Trophoblast cell (in vitro differentiated cells and primary cell): ENCODE data around the gene IGF2BP3.

Experiments used
- DNase-seq, 2 donors: peaks; one replicate each; pipeline ENCODE4 v3.0.0-alpha.2; 2016
- H2AFZ ChIP-seq: 2 replicates; pipeline ENCODE4 v1.6.1; 2013; ENCODE audit warnings: low read length, moderate library complexity, mild to moderate bottlenecking; ENCODE audit not compliant: insufficient read depth, poor library complexity
- H2AK5ac ChIP-seq: 2 replicates; pipeline ENCODE4 v1.6.1; 2013; ENCODE audit warnings: mild to moderate bottlenecking, low read length
- H2BK120ac ChIP-seq: 2 replicates; pipeline ENCODE4 v1.6.1; 2013; ENCODE audit warnings: low read length, mild to moderate bottlenecking, moderate library complexity; ENCODE audit not compliant: insufficient read depth, poor library complexity
- H2BK12ac ChIP-seq: 2 replicates; pipeline ENCODE4 v1.6.1; 2013; ENCODE audit warnings: mild to moderate bottlenecking, low read length, moderate library complexity
- H2BK5ac ChIP-seq: 2 replicates; pipeline ENCODE4 v1.6.1; 2013; ENCODE audit warnings: low read length, low read depth, moderate library complexity, mild to moderate bottlenecking; ENCODE audit not compliant: poor library complexity
- H3K14ac ChIP-seq: 2 replicates; pipeline ENCODE4 v1.6.1; 2013; ENCODE audit warnings: mild to moderate bottlenecking, low read length
- H3K18ac ChIP-seq: 2 replicates; pipeline ENCODE4 v1.6.1; 2013; ENCODE audit warnings: mild to moderate bottlenecking, low read length
- H3K23ac ChIP-seq: 2 replicates; pipeline ENCODE4 v1.6.1; 2013; ENCODE audit warnings: low read length
- H3K27ac ChIP-seq: 2 replicates; pipeline ENCODE4 v1.5.1; 2013; ENCODE audit warnings: low read depth, mild to moderate bottlenecking, inconsistent platforms, low read length, moderate library complexity
- H3K27me3 ChIP-seq: 2 replicates; pipeline ENCODE4 v1.6.1; 2013; ENCODE audit warnings: inconsistent platforms, mild to moderate bottlenecking, low read length, moderate library complexity; ENCODE audit not compliant: insufficient read depth
- H3K36me3 ChIP-seq, 2 experiments: 1 replicate in 1 of 2; 2 replicates in 1 of 2; pipeline ENCODE4 v1.6.1; 2013; ENCODE audit warnings: low read length in 2 of 2, mild to moderate bottlenecking in 2 of 2, moderate library complexity in 1 of 2; ENCODE audit not compliant: insufficient read depth in 2 of 2, control insufficient read depth in 1 of 2
- H3K4ac ChIP-seq: 2 replicates; pipeline ENCODE4 v1.6.1; 2013; ENCODE audit warnings: low read depth, mild to moderate bottlenecking, low read length, moderate library complexity
- H3K4me1 ChIP-seq, 2 experiments: 1 replicate in 1 of 2; 2 replicates in 1 of 2; pipeline ENCODE4 v1.6.1; 2013; ENCODE audit warnings: low read length in 2 of 2, mild to moderate bottlenecking in 2 of 2, moderate library complexity in 1 of 2; ENCODE audit not compliant: insufficient read depth in 2 of 2, control insufficient read depth in 1 of 2
- H3K4me2 ChIP-seq: 2 replicates; pipeline ENCODE4 v1.6.1; 2013; ENCODE audit warnings: inconsistent platforms, mild to moderate bottlenecking, low read length, moderate library complexity
- H3K4me3 ChIP-seq: 2 replicates; pipeline ENCODE4 v1.5.1; 2013; ENCODE audit warnings: mild to moderate bottlenecking, low read depth, low read length, inconsistent platforms
- H3K79me1 ChIP-seq: one replicate; pipeline ENCODE4 v1.6.1; 2013; ENCODE audit warnings: low read length
- H3K79me2 ChIP-seq: 2 replicates; pipeline ENCODE4 v1.6.1; 2013; ENCODE audit warnings: low read length, mild to moderate bottlenecking; ENCODE audit not compliant: control insufficient read depth, insufficient read depth, poor library complexity
- H3K9ac ChIP-seq: 2 replicates; pipeline ENCODE4 v1.6.1; 2013; ENCODE audit warnings: mild to moderate bottlenecking, low read length
- H3K9me3 ChIP-seq: 2 replicates; pipeline ENCODE4 v1.6.1; 2013; ENCODE audit warnings: low read depth, mild to moderate bottlenecking, control low read depth, inconsistent platforms, low read length; ENCODE audit not compliant: insufficient read depth
- H4K12ac ChIP-seq: 2 replicates; pipeline ENCODE4 v1.6.1; 2013; ENCODE audit warnings: low read depth, mild to moderate bottlenecking, low read length, moderate library complexity
- H4K8ac ChIP-seq: 2 replicates; pipeline ENCODE4 v1.6.1; 2013; ENCODE audit warnings: low read depth, mild to moderate bottlenecking, low read length, moderate library complexity
- H4K91ac ChIP-seq: one replicate; pipeline ENCODE4 v1.6.1; 2013; ENCODE audit warnings: low read depth, mild to moderate bottlenecking, low read length, moderate library complexity
- WGBS: extraction: QIAGEN DNeasy Blood & Tissue Kit; methylation state at CpG from one replicate; pipeline ENCODE4 v1.1.7; 2013; ENCODE audit warnings: missing lambda C conversion rate; ENCODE audit not compliant: insufficient read length, insufficient coverage; ENCODE audit errors: extremely low coverage; 5-methylcytosine and 5-hydroxymethylcytosine counted together

The IGF2BP3 gene

DNA sequence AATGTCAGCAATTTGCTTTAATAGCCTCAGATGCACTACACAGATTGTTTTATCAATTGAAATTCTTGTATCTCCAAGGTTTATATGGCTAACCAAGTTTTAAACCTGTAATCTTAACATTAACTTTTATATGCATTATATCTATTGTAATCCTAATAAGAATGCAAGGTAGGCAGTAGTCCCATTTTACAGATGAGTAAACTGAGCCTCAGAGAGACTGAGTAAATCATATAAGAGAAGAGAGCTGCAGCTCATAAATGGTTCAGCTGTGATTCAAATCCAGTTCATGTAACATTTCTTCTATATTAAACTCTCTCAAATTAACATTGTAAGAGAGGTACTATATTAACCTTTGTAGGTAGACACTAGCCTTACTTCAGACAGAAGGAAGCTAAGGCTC, 127.2 kb downstream of the IGF2BP3 start:
- Histone ChIP-seq H4K91ac (no peak overlapping the region), H2BK12ac (no peak overlapping the region), H3K79me2 (no peaks in the 10 kb centered on the region), H4K12ac (no peak overlapping the region), H3K27me3 (no peaks in the 10 kb centered on the region), H3K27ac (no peak overlapping the region), H3K4me2 (no peak overlapping the region), H2AFZ (no peak overlapping the region), H3K9me3 (no peaks in the 10 kb centered on the region), H3K23ac (no peak overlapping the region), H3K79me1 (no peaks in the 10 kb centered on the region), H3K18ac (no peak overlapping the region), H4K8ac (no peak overlapping the region), H3K36me3 (peaks cover 13 to 18% of the 10 kb centered on the region in 2 experiments), H2BK120ac (no peak overlapping the region), H3K9ac (no peak overlapping the region), H3K14ac (no peak overlapping the region), H3K4ac (no peak overlapping the region), H3K4me1 (peaks cover 3 to 6% of the 10 kb centered on the region in 2 experiments), H2AK5ac (no peak overlapping the region), H3K4me3 (no peak overlapping the region), H2BK5ac (no peak overlapping the region)
- no peak for DNase-seq

- Histone ChIP-seq H2BK120ac (no peak overlapping the region), H2BK12ac (no peak overlapping the region), H4K8ac (no peak overlapping the region), H3K79me2 (no peaks in the 10 kb centered on the region), H3K27ac (no peak overlapping the region), H3K79me1 (no peaks in the 10 kb centered on the region), H3K4me1 (no peaks in the 10 kb centered on the region), H2AK5ac (no peak overlapping the region), H4K12ac (no peak overlapping the region), H3K27me3 (no peaks in the 10 kb centered on the region), H3K36me3 (peaks cover 14 to 22% of the 10 kb centered on the region in 2 experiments), H3K9me3 (no peaks in the 10 kb centered on the region), H3K18ac (no peak overlapping the region), H3K14ac (no peak overlapping the region), H3K4me3 (no peak overlapping the region), H3K4me2 (no peak overlapping the region), H4K91ac (no peak overlapping the region), H3K4ac (no peak overlapping the region), H3K9ac (no peak overlapping the region), H2BK5ac (no peak overlapping the region), H3K23ac (no peak overlapping the region), H2AFZ (no peak overlapping the region)
- no CpG with 5 or more reads among the region's 7 CpGs for WGBS
- DNase-seq, result no peak
These were observed 128.3 kb downstream of the IGF2BP3 start for GRCh38 chr7:23341846-23342598.

- Histone ChIP-seq H3K18ac (no peak overlapping the region), H3K4me2 (no peak overlapping the region), H3K23ac (no peak overlapping the region), H3K4ac (no peak overlapping the region), H4K12ac (no peak overlapping the region), H3K9ac (no peak overlapping the region), H4K91ac (no peak overlapping the region), H2AK5ac (no peak overlapping the region), H2BK5ac (no peak overlapping the region), H2AFZ (no peak overlapping the region), H3K79me2 (no peaks in the 10 kb centered on the region), H3K36me3 (peaks cover 20 to 25% of the 10 kb centered on the region in 2 experiments), H3K27ac (no peak overlapping the region), H3K4me1 (no peaks in the 10 kb centered on the region), H3K14ac (no peak overlapping the region), H3K27me3 (no peaks in the 10 kb centered on the region), H2BK12ac (no peak overlapping the region), H3K4me3 (no peak overlapping the region), H4K8ac (no peak overlapping the region), H2BK120ac (no peak overlapping the region), H3K9me3 (no peaks in the 10 kb centered on the region), H3K79me1 (no peaks in the 10 kb centered on the region)
- WGBS, result 100% methylated on average over 1 of the region's 2 CpGs
- no peak for DNase-seq
These were observed 131.4 kb downstream of the IGF2BP3 start for GRCh38 chr7:23338863-23339262.

- no peak overlapping the region for H3K23ac ChIP-seq
- H2BK120ac ChIP-seq, result no peak overlapping the region
- no peak overlapping the region for H2AK5ac ChIP-seq
- H3K27me3 ChIP-seq, result no peaks in the 10 kb centered on the region
- no peak overlapping the region for H4K91ac ChIP-seq
- no peak overlapping the region for H3K14ac ChIP-seq
- no peak overlapping the region for H4K8ac ChIP-seq
- no peak overlapping the region for H3K9ac ChIP-seq
- no peaks in the 10 kb centered on the region for H3K79me2 ChIP-seq
- H3K36me3 ChIP-seq, result peaks cover 21 to 23% of the 10 kb centered on the region in 2 experiments
- no peak overlapping the region for H3K18ac ChIP-seq
- H2BK12ac ChIP-seq, result no peak overlapping the region
- H3K4me1 ChIP-seq, result no peaks in the 10 kb centered on the region
- no peak overlapping the region for H3K4me2 ChIP-seq
- H2AFZ ChIP-seq, result no peak overlapping the region
- WGBS, result no CpG with 5 or more reads among the region's 2 CpGs
- no peak overlapping the region for H3K4ac ChIP-seq
- no peaks in the 10 kb centered on the region for H3K9me3 ChIP-seq
- H3K79me1 ChIP-seq, result no peaks in the 10 kb centered on the region
- no peak overlapping the region for H2BK5ac ChIP-seq
- H3K27ac ChIP-seq, result no peak overlapping the region
- no peak overlapping the region for H3K4me3 ChIP-seq
- DNase-seq, result no peak
- no peak overlapping the region for H4K12ac ChIP-seq
These were observed 131.9 kb downstream of the IGF2BP3 start for GRCh38 chr7:23338439-23338838.
